ENCODE results near the gene ETNK1.
A peak's percentile ranks its signal among the peaks of the same experiment; 100 is the strongest.

The ETNK1 gene

DNA sequence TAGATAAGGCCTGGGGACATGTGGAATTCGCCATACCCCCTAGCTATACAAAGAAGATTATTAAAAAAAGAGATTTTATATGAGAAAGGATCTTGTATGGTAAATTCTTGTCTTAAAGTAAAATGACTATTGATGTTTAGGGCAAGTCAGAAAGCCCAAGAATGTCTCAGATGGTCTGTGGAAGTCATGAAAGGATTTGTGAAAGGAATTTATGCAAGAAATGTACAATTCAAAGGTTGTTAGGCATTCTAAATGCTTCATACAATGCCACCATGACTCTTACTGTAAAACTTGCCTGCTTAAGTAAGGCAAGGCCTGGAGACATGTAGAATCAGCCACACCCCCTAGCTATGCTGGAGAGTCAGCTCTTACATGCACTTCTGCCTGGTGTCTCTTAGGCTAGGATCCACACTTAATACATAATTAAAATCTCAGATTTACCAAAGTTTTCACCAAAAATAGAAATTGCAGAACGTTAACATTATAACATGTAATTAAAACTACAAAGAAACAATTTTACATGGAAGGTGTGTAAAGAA, 8.9 kb upstream of the ETNK1 start:
- no peak overlapping the region for H3K4me3 ChIP-seq (ENCODE audit: low read length)
- DNase-seq (ENCODE audit: low read depth), result no peak
- no peak for TF ChIP-seq CTCF (conservative IDR thresholded peaks at IDR 0.05; ENCODE audit: low read depth, low read length)

GRCh38 chr12:22617630-22618029, 7.3 kb upstream of the ETNK1 start:
- no peak overlapping the region for H3K4me3 ChIP-seq (ENCODE audit: low read length)
- DNase-seq (ENCODE audit: low read depth), result no peak
- TF ChIP-seq CTCF (conservative IDR thresholded peaks at IDR 0.05; ENCODE audit: low read depth, low read length), result no peak

- DNase-seq (ENCODE audit: low read depth), result peak; percentile 20
- H3K4me3 ChIP-seq (ENCODE audit: low read length), result peak overlapping the region; percentile 51
- no peak for TF ChIP-seq CTCF (conservative IDR thresholded peaks at IDR 0.05; ENCODE audit: low read depth, low read length)
Measured at GRCh38 chr12:22624548-22624869, 462 bp upstream of the ETNK1 start.

- peak; percentile 31 for DNase-seq (ENCODE audit: low read depth)
- TF ChIP-seq CTCF (conservative IDR thresholded peaks at IDR 0.05; ENCODE audit: low read depth, low read length), result no peak
- H3K4me3 ChIP-seq (ENCODE audit: low read length), result peak overlapping the region; percentile 96
Measured at GRCh38 chr12:22625762-22626294, 857 bp downstream of the ETNK1 start.

DNA sequence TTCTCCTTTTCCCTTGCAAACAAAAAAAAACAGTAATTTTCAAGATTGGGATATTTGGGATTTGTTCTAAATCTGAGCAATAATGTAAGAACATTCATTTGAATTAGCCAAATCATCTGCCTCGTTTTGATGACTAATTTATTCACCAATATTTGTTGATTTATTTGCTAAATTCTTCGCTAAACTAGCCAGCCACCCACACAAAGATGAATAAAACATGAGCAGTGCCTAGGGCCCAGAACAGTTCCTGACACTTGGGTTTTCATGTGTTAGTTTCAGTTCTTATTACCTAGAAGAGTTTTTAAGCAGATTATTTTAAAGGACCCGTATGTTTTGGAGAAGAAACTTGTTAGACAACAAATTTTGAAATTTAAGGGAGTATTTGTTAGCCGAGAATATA, 1.4 kb downstream of the ETNK1 start:
- no peak for TF ChIP-seq CTCF (conservative IDR thresholded peaks at IDR 0.05; ENCODE audit: low read depth, low read length)
- DNase-seq (ENCODE audit: low read depth), result no peak
- peak overlapping the region; percentile 96 for H3K4me3 ChIP-seq (ENCODE audit: low read length)

GRCh38 chr12:22627371-22627770, 2.4 kb downstream of the ETNK1 start:
- TF ChIP-seq CTCF (conservative IDR thresholded peaks at IDR 0.05; ENCODE audit: low read depth, low read length), result no peak
- H3K4me3 ChIP-seq (ENCODE audit: low read length), result peak overlapping the region; percentile 96
- DNase-seq (ENCODE audit: low read depth), result no peak

DNA sequence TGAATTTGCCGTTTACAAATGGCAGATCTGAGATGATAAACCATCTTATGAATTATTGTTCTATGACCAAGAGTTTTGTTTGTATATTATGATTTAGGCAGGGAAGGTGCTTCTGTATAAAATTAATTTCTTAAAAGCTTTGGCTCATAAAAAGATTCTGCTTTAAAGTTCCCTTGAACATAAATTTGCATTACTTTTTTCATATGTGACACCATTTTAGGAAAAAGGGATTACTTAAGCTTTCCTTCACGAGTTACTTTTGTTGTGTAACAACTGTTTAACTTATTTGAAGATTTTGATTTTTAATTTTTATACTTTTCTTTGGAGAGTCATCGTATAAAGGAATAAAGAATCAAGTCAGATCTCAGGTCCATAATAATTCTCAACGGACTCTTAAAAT, 3.3 kb downstream of the ETNK1 start:
- no peak for TF ChIP-seq CTCF (conservative IDR thresholded peaks at IDR 0.05; ENCODE audit: low read depth, low read length)
- H3K4me3 ChIP-seq (ENCODE audit: low read length), result peak overlapping the region; percentile 96
- DNase-seq (ENCODE audit: low read depth), result no peak
